ENCODE results near the gene GLRX2.
"Not testable (repeated sequence)": the region's sequence is repeated elsewhere in the genome, so short reads cannot be mapped to it uniquely, and the experiment has no call there.

GLRX2 gene

DNA sequence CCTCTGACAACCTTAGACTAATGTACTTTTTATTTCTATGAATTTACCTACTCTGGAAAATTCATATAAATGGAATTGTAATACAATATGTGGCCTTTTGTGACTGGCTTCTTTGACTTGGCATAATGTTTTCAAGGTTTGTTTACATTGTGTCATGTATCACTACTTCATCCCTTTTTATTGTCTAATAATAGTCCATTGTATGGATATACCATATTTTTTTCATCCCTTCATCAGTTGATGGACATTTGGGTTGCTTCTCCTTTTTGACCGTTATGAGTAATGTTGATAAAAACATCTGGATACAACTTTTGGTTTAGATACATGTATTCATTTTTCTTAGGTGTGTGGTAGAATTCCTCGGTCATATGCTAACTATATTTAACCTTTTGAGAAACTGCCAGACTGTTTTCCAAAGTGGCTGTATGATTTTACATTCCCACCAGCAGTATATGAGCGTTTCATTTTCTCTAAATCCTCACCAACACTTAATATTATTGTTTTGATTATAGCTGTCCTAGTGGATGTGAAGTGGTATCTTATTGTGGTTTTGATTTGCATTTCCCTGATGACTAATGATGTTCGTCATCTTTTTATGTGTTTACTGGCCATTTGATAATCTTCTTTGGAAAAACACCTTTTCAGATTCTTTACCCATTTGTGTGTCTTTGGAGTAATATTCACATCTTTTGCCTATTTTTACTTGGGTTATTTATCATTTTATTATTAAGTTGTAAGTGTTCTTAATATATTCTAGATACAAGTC is 42.3 kb downstream of the GLRX2 start:
- peak; percentile 19 for DNase-seq

DNA sequence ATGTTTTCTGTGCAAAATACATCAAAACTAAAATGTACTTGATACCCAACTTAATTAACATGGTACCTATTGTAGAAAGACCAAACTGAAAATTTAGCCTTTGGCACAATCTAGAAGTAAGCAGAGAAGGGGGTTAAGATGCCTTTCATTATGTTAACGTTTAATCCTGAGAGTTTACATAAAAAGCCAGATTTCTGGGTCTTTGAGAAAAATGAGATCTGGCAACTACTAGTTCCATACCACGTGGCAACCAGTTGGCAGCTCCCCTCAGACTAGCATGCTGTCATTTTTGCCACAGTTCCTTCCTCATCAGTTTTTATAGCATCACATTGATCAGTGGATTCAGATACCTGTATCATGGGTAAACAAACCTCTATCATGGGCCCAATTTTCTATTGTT is 44.3 kb downstream of the GLRX2 start:
- peak; percentile 48 for DNase-seq

DNA sequence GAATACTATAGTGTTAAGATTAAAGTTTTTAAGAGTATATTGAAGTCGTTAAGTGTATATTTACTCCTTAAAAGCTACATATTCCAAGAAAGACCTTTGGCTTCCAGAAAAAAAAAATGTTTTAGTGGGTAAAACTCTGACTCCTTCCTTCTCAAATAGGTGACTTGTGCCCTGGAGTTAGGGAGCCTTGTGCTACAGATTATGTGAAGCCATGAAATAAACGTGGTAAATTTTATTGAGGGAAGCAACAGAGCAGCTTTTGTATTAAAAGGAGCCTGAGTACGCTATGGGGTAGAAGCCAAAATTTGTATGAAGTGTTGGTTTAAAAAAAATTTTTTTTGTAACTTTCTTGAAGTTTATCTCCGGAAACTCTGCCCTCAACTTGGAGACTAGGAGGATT is 44.8 kb downstream of the GLRX2 start:
- no peak for DNase-seq

DNA sequence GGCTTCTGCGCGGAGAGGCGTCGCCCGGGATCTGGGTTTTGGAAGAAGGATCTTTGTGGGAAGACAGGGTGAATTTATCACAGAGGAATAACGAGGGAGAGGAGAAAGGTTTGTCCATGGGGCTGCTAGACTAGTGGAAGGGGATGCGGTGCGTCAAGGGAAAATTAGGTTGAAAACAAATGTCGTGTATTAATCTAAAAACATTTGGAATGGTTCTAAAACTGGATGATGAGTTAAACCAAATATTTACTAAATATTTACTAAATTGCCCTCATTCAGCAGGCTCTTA is 45.2 kb downstream of the GLRX2 start:
- DNase-seq = no peak

DNA sequence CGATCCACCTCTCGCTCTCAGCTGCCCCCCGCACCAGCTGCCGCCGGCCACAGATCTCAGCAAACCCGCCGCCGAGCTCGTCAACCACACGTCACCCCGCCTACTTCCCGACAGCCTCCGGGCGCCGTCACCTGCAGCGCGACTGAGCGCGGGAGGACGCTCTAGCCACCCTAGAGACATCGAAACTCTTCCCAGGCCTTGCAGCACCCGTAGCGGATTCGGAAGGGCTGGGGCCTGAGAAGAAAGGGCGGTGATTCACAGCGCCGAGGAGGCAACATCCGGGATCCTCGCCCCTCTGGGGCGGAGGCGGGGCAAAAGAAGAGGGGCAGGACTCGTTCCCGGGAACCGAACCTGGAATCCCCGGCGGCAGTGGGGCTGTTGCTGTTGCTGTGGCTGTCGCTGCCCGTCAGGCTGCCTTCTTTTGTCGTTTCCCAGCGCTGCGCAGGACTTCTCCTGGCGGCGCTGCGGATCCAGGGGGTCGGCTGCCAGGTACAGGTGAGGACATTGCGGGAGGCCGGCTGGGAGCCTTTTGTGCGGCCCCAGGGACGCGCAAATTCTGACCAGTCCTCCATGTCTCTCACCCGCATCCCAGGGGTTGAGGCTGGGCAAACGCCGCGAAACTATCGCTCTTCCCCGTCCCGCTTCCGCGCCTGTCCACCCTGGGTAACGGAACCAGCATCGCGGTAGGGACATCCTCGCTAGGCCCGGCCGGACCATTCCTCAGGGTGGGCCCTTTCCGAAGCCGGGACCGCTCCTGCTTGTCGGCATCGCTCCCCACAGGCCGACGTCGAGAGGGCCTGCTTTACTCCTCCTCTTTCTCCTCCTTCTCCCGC is 45.7 kb downstream of the GLRX2 start, which contains the start of the genes RO60 and UCHL5:
TSS of gene RO60 (plus strand) at position 331 of the 833 bp plus-strand sequence. CDS start 9,443 bp downstream, outside the sequence.
TSS of gene UCHL5 (minus strand) at position 79 of the 833 bp plus-strand sequence. CDS start 100 bp downstream, outside the sequence.
- peak; percentile 98 for DNase-seq

DNA sequence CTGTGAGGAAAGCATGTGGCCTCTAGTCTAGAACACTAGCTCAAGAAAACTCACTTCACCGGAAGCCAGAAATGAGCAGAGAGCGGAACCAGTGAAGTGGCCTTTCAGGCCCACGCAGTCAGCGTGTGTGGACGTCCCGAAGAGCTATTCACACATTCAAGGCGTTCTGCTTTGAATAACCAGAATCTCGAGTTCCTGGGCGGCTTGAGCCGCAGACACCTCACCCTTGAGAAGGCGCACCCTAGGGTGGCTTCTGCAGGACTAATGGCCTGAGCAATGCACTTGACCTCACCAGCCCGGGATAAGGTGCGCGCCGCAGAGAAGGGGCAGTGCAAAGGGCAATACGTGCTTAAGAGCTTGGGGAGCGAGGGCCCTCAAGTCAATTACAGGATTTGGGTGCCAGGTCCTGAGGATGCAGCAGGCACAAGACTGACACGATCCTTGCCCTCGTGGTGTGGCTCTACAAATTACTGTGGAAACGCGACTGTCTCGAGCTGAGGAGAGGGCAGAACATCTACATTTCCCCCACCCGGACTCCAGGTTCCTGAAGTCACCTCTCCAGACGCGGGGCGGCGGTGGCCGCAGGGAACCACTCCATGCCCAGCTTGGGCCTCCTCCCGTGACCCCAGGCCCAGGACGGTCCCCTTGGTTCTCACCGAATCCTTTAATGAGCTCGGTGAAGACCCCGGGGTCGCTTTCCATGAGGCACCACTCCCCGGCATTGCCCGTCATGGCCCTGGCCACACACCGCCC is 46.5 kb downstream of the GLRX2 start:
- peak; percentile 85 for DNase-seq

DNA sequence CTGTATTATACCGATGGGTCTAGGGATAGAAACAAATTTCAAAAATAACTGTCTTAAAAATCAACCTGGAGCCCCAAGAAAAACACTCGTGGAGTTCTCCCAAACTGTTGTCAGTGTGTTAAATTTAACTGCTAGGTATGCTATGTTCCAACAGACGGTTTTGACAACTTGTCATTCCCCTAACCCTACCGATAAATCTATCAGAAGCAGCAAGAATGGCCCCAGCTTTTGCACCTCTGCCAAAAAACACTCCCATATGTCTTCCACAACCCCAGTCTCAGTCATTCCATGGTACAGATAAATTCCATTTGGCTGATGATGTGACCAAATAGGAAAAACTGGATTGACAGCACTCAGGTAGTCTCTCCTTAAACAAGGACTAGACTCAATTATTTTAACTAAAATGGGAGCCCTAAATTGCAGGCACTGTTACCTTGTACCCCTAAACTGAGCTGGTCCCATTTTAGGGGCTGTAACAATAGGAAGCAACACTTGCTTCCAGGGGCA is 51.0 kb downstream of the GLRX2 start:
- no peak for DNase-seq

DNA sequence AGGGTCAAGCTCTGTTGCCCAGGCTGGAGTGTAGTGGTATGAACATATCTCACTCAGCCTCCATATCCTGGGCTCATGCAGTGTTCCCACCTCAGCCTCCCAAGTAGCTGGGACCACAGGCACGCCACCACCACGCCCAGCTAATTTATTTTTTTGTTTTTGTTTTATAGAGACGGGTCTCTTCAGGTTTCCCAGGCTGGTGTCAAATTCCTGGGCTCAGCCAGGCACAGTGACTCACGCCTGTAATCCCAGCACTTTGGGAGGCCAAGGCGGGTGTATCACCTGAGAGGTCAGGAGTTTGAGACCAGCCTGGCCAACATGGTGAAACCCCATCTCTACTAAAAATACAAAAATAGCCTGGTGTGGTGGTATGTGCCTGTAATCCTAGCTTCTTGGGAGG is 56.3 kb downstream of the GLRX2 start:
- not testable (repeated sequence) for DNase-seq
